Left lung (tissue), 10 donors: ENCODE results near the gene EVL. TPM values are rescaled to one million over a fixed set of nuclear protein-coding genes. Genes with fewer than 3 reads are reported as not detected.
A peak's percentile ranks its signal among the peaks of the same experiment; 100 is the strongest.

Source experiments
- ATAC-seq: fragments of 200-7000 bp; cut with Tn5 transposase; one replicate; pipeline ENCODE4 v1.9.1; 2020; ENCODE audit warnings: moderate library complexity
- DNase-seq, 4 donors: peaks; one replicate each; pipeline ENCODE4 v3.0.0-alpha.2; 2013 to 2020
- H3K27ac ChIP-seq, 2 donors: fragments of 200-600 bp; sonication (generic) in 1 of 2; one replicate each; pipeline versions ENCODE4 v1.5.0 to v1.8.0; 2020 to 2021
- H3K27me3 ChIP-seq, 2 donors: fragments of 200-600 bp; sonication (generic) in 1 of 2; one replicate each; pipeline versions ENCODE4 v1.5.0 to v1.8.0; 2020 to 2021
- H3K36me3 ChIP-seq, 2 donors: fragments of 200-600 bp; sonication (generic) in 1 of 2; one replicate each; pipeline versions ENCODE4 v1.5.0 to v1.8.0; 2020 to 2021
- H3K4me1 ChIP-seq, 2 donors: fragments of 200-600 bp; one replicate each; pipeline ENCODE4 v1.8.0; 2021
- H3K4me3 ChIP-seq, 2 donors: fragments of 200-600 bp; sonication (generic) in 1 of 2; one replicate each; pipeline versions ENCODE4 v1.5.0 to v1.8.0; 2020 to 2021; ENCODE audit warnings: mild to moderate bottlenecking in 1 of 2
- H3K9me3 ChIP-seq, 2 donors: fragments of 200-600 bp; sonication (generic) in 1 of 2; one replicate each; pipeline versions ENCODE4 v1.5.0 to v1.8.0; 2020 to 2021
- intact Hi-C, 2 donors: fragments of 100-400 bp; cut with DNase I; formaldehyde crosslinking; loops; one replicate each; pipeline versions ENCODE4 v1.11.2 to v1.14.2; 2022
- polyA plus RNA-seq, 6 donors: library from polyadenylated mRNA; unstranded; fragments of 120-200 nt; gene quantifications; one replicate each; pipeline ENCODE4 v1.2.1, GENCODE V29; 2013; ENCODE audit not compliant: insufficient read length in 6 of 6
- total RNA-seq, 2 donors: library from RNA; stranded (reverse); fragmentation: NEBNext Ultra II Directional; extraction: Animal tissue kit (Norgen Biotek cat#: 25700); gene quantifications; one replicate each; pipeline ENCODE4 v1.2.1, GENCODE V29; 2021
- TF ChIP-seq, protein P1 (sequence below), 2 donors: fragments of 200-600 bp; sonication (generic) in 1 of 2; IDR thresholded peaks; one replicate each; pipeline versions ENCODE4 v1.5.0 to v1.8.0; 2021; ENCODE audit warnings: antibody characterized with exemption in 2 of 2
- donor health status: DM: no; HTN: yes; CAD: no.
- donor health status: DM: no; HTN: no; CAD: no.

Gene EVL
- total and polyA plus RNA-seq, 8 donors = 60.2 to 264 (median 197) TPM

DNA sequence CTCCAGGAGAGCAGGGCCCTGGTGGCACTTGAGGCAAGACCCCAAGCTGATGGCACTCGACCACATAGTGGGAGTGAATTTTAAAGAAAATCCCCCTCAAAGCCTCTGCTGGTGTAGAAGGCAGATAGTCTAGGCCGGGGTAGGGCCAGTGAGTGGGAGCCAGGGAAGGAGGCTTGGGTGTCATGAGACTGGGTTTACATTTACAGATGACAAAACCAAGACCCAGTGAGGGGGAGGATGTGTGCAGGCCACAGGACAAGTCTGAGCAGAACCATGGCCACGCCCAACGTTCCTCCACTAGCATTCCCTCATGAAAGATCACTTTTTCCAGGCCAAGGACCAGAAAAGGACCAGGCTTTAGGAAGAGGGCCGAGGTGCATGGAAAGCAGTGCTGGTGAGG, 42.0 kb downstream of the EVL start:
- intact Hi-C loops = no loop called here
- Histone ChIP-seq H3K4me1 (peaks cover 14 to 66% of the 10 kb centered on the region in 2 donors), H3K9me3 (no peaks in the 10 kb centered on the region), H3K27ac (peak overlapping the region in 1 of 2 donors; percentile 75), H3K36me3 (no peaks in the 10 kb centered on the region), H3K27me3 (no peaks in the 10 kb centered on the region), H3K4me3 (no peak overlapping the region)
- TF ChIP-seq, protein P1, sequence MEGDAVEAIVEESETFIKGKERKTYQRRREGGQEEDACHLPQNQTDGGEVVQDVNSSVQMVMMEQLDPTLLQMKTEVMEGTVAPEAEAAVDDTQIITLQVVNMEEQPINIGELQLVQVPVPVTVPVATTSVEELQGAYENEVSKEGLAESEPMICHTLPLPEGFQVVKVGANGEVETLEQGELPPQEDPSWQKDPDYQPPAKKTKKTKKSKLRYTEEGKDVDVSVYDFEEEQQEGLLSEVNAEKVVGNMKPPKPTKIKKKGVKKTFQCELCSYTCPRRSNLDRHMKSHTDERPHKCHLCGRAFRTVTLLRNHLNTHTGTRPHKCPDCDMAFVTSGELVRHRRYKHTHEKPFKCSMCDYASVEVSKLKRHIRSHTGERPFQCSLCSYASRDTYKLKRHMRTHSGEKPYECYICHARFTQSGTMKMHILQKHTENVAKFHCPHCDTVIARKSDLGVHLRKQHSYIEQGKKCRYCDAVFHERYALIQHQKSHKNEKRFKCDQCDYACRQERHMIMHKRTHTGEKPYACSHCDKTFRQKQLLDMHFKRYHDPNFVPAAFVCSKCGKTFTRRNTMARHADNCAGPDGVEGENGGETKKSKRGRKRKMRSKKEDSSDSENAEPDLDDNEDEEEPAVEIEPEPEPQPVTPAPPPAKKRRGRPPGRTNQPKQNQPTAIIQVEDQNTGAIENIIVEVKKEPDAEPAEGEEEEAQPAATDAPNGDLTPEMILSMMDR (IDR thresholded peaks at IDR 0.05) = no peak
- DNase-seq (peak in 1 of 4 donors; percentile 39), ATAC-seq (peak; percentile 26)

DNA sequence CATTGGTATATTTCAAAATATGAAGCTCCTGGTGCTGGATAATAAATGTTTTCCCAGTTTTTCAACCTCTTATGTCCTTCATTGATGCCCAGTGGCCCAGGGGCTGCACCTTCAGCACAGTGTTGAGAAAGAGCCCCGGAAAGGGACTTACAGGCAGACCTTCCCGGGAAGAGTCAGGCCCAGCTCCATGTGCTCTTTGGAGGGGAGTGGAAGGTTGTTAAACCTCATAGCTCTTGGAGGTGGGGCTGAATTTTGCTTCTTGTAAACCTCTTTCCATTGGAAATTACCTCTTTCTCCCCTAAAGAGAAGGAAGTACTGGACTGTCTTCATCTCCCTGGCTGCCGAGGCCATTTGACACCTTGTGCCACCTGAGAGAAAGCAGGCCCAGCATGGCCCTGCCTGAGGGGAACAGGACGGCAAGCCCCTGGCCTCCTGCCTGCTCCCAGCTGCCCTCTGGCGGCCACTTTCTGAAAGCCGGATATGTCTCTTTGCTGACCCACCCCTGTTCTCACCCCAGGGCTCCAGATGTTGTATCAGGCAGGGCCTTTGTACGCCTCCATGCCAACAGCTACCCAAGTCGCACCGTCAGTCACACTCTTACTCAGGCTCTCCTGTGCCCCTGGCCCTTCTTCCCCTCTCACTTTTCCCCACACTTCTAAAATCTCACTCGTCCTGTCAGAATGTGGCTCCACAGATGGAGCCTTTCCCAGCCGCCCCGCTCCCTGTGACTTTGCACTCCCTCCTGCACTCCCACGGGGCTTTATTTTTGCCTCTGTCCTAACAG, 43.0 kb downstream of the EVL start:
- ATAC-seq = peak; percentile 88
- H3K9me3 ChIP-seq = no peaks in the 10 kb centered on the region
- H3K27ac ChIP-seq = peak overlapping the region in 1 of 2 donors; percentile 75
- peaks cover 11 to 57% of the 10 kb centered on the region in 2 donors for H3K4me1 ChIP-seq
- TF ChIP-seq, protein P1 (IDR thresholded peaks at IDR 0.05) = peak; percentile 88 to 92
- intact Hi-C loops = no loop called here
- H3K36me3 ChIP-seq = no peaks in the 10 kb centered on the region
- no peak overlapping the region for H3K4me3 ChIP-seq
- peak; percentile 80 to 94 (median 82) for DNase-seq
- H3K27me3 ChIP-seq = no peaks in the 10 kb centered on the region

DNA sequence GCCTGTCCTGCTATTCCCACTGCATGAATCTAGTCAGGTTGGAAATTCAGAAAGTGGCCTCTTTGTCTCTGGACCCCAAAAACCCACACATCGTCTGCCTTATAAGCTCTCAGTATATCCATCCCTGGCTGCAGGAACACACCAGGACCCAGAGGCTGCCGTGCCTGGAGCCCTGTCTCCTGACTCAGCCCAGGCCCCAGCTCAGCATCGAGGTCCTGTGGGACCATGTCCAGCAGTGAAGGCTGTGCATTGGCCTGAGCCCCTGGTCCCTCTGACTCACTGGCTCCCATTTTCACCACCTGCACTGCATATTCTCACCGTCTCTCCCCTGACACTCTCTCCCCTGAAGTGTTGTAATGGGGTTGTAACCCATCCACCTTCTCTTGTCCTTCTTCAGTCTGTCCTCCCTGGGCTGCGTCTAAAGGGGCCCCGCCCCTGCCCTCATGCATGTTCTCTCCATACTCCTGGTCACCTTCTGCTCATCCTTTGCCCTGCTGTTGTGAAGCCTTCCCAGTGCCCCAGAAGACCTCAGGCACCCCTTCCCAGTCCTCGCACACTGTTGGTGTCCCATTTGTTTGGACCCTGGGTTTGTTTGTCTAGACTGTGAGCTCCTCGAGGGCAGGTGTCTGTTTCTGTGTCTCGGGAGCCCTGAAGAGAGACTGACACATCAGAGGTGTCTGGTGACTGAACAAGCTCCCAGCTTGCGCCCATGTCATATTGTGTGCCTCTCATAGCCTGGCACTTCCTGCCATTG, 43.8 kb downstream of the EVL start:
- no peaks in the 10 kb centered on the region for H3K27me3 ChIP-seq
- TF ChIP-seq, protein P1 (IDR thresholded peaks at IDR 0.05) = no peak
- peak overlapping the region in 1 of 2 donors; percentile 75 for H3K27ac ChIP-seq
- intact Hi-C loops = no loop called here
- DNase-seq (peak in 1 of 4 donors; percentile 29), ATAC-seq (no peak)
- no peak overlapping the region for H3K4me3 ChIP-seq
- no peaks in the 10 kb centered on the region for H3K36me3 ChIP-seq
- peaks cover 6 to 49% of the 10 kb centered on the region in 2 donors for H3K4me1 ChIP-seq
- no peaks in the 10 kb centered on the region for H3K9me3 ChIP-seq

DNA sequence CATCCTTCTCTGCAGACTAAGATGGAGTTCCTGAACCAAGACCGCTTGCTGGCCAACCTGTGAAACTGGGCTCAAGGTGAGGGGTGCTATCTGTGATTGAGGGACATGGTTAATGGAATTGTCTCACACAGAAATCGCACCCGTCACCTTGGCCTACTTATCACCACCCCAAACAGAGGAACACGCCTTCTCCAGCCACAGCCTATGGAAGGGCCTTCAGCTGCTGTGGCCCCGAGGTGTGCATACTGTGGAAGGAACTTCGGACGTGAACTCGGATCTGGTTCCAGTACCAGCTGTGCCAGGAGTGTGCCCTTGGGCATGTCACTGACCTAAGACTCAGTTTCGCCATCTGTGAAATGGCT, 44.4 kb downstream of the EVL start:
- intact Hi-C loops = no loop called here

More for the DNA sequence above, 44.4 kb downstream of the EVL start:
- Histone ChIP-seq H3K4me1 (peaks cover 6 to 43% of the 10 kb centered on the region in 2 donors), H3K27ac (no peak overlapping the region), H3K27me3 (no peaks in the 10 kb centered on the region), H3K4me3 (no peak overlapping the region), H3K36me3 (no peaks in the 10 kb centered on the region), H3K9me3 (no peaks in the 10 kb centered on the region)
- DNase-seq (peak in 1 of 4 donors; percentile 6), ATAC-seq (no peak)
- TF ChIP-seq, protein P1 (IDR thresholded peaks at IDR 0.05) = no peak
